ENCODE measurements around the gene PPM1L.
"Not testable (repeated sequence)": the region's sequence is repeated elsewhere in the genome, so short reads cannot be mapped to it uniquely, and the experiment has no call there.

GRCh38 chr3:161010151-161010550 is 254.1 kb downstream of the PPM1L start:
- TF ChIP-seq, protein P1, sequence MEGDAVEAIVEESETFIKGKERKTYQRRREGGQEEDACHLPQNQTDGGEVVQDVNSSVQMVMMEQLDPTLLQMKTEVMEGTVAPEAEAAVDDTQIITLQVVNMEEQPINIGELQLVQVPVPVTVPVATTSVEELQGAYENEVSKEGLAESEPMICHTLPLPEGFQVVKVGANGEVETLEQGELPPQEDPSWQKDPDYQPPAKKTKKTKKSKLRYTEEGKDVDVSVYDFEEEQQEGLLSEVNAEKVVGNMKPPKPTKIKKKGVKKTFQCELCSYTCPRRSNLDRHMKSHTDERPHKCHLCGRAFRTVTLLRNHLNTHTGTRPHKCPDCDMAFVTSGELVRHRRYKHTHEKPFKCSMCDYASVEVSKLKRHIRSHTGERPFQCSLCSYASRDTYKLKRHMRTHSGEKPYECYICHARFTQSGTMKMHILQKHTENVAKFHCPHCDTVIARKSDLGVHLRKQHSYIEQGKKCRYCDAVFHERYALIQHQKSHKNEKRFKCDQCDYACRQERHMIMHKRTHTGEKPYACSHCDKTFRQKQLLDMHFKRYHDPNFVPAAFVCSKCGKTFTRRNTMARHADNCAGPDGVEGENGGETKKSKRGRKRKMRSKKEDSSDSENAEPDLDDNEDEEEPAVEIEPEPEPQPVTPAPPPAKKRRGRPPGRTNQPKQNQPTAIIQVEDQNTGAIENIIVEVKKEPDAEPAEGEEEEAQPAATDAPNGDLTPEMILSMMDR (IDR thresholded peaks at IDR 0.05) = not testable (repeated sequence)
- TF ChIP-seq EP300 (IDR thresholded peaks at IDR 0.05) = not testable (repeated sequence)

Measured in suprapubic skin (tissue), 3 donors.